GM12878 (cell line): Measurements from ENCODE around the gene THADA. TPM values are rescaled to one million over a fixed set of nuclear protein-coding genes. Genes with fewer than 3 reads are reported as not detected.

Experiments used
- ATAC-seq: fragments of 200-7000 bp; cut with Tn5 transposase; 3 replicates; pipeline ENCODE4 v1.9.1; 2020; ENCODE audit warnings: mild to moderate bottlenecking, moderate library complexity
- BruUV-seq: library from RNA; stranded (reverse); fragments of 400-500 nt; replicated peaks from 2 replicates; lab custom pipeline; 2021; lab: Mats Ljungman, UMichigan
- CTCF ChIA-PET: fragments of 300-600 bp; sonication (Branson Sonifier 250); formaldehyde crosslinking; extraction: SDS; loops from one replicate; lab custom pipeline; 2021; ENCODE audit warnings: inconsistent platforms; lab: Yijun Ruan, JAX
- POLR2A ChIA-PET: fragments of 350-600 bp; formaldehyde crosslinking; extraction: SDS; loops from one replicate; lab custom pipeline; 2021; ENCODE audit warnings: inconsistent platforms; lab: Charles Lee
- RAD21 ChIA-PET: fragments of 300-600 bp; sonication (Branson Sonifier 250); formaldehyde crosslinking; loops from one replicate; lab custom pipeline; 2023; ENCODE audit warnings: antibody characterized with exemption; ENCODE audit not compliant: unreplicated experiment; lab: Charles Lee
- SMC1A ChIA-PET: fragments of 300-600 bp; sonication (Branson Sonifier 250); formaldehyde crosslinking; loops from one replicate; lab custom pipeline; 2023; ENCODE audit not compliant: unreplicated experiment, uncharacterized antibody; lab: Charles Lee
- DNase-seq: peaks from one replicate; pipeline ENCODE4 v3.0.0-alpha.2; 2011; ENCODE audit warnings: low read depth, low spot score
- FAIRE-seq: peaks from 3 replicates; lab custom pipeline; 2011; peaks lifted over from hg19 to GRCh38; lab: Jason Lieb, UNC
- H2AFZ ChIP-seq: 2 replicates; pipeline ENCODE4 v1.6.0; 2011; ENCODE audit warnings: low read depth, low read length, control low read depth; ENCODE audit not compliant: control insufficient read depth
- H3K27ac ChIP-seq: 2 replicates; pipeline ENCODE4 v1.5.1; 2011; ENCODE audit warnings: control low read depth; ENCODE audit not compliant: control insufficient read depth, insufficient read depth
- H3K27me3 ChIP-seq, 2 experiments: replicated peaks in 1 of 2; 2 replicates each; pipeline versions ENCODE4 v1.6.0 to v1.6.1; 2011; ENCODE audit warnings: low read length in 1 of 2; ENCODE audit not compliant: control insufficient read depth in 2 of 2, insufficient read depth in 2 of 2
- H3K36me3 ChIP-seq, 2 experiments: 2 replicates each; pipeline ENCODE4 v1.5.1; 2011; ENCODE audit warnings: low read length in 1 of 2; ENCODE audit not compliant: control insufficient read depth in 2 of 2, insufficient read depth in 2 of 2
- H3K4me1 ChIP-seq: 2 replicates; pipeline ENCODE4 v1.6.1; 2011; ENCODE audit warnings: mild to moderate bottlenecking, low read length, moderate library complexity, mixed read lengths; ENCODE audit not compliant: control insufficient read depth, insufficient read depth
- H3K4me2 ChIP-seq: 2 replicates; pipeline ENCODE4 v1.6.0; 2011; ENCODE audit warnings: control low read depth; ENCODE audit not compliant: control insufficient read depth, insufficient read depth
- H3K4me3 ChIP-seq: fragments of 200-600 bp; sonication (generic); 2 replicates; pipeline ENCODE4 v1.5.1; 2016
- H3K79me2 ChIP-seq: 2 replicates; pipeline ENCODE4 v1.6.0; 2011; ENCODE audit warnings: low read length; ENCODE audit not compliant: control insufficient read depth, insufficient read depth
- H3K9ac ChIP-seq: 2 replicates; pipeline ENCODE4 v1.8.0; 2011; ENCODE audit warnings: low read length, control low read depth, mixed read lengths; ENCODE audit not compliant: control insufficient read depth, insufficient read depth
- H3K9me3 ChIP-seq: replicated peaks from 3 replicates; pipeline ENCODE4 v1.5.1; 2011; ENCODE audit warnings: mild to moderate bottlenecking, low read length; ENCODE audit not compliant: control insufficient read depth, insufficient read depth
- H4K20me1 ChIP-seq: 2 replicates; pipeline ENCODE4 v1.6.0; 2011; ENCODE audit not compliant: control insufficient read depth, insufficient read depth
- CHD2 ChIP-seq: IDR thresholded peaks from 2 replicates; pipeline ENCODE4 v1.6.1; 2011; ENCODE audit warnings: low read depth, low read length, improper control_type of control experiment, borderline replicate concordance
- CREM ChIP-seq: IDR thresholded peaks from 2 replicates; pipeline ENCODE4 v1.6.1; 2014; ENCODE audit warnings: antibody characterized with exemption, low read depth
- FOXM1 ChIP-seq: IDR thresholded peaks from 2 replicates; pipeline ENCODE4 v1.6.1; 2012; ENCODE audit warnings: low read depth, mild to moderate bottlenecking, inconsistent platforms, low read length, moderate library complexity
- IRF3 ChIP-seq: fragments of 450-650 bp; IDR thresholded peaks from 2 replicates; pipeline ENCODE4 v1.6.1; 2014; ENCODE audit warnings: mild to moderate bottlenecking
- MYB ChIP-seq: fragments of 150-350 bp; IDR thresholded peaks from 2 replicates; pipeline ENCODE4 v1.6.1; 2014; ENCODE audit warnings: mild to moderate bottlenecking, low read depth, low read length, borderline replicate concordance
- NR2C2 ChIP-seq: IDR thresholded peaks from 2 replicates; pipeline ENCODE4 v1.6.1; 2011; ENCODE audit warnings: borderline replicate concordance, low read depth; ENCODE audit not compliant: control insufficient read depth, insufficient read length
- POLR2A ChIP-seq: IDR thresholded peaks from 2 replicates; pipeline ENCODE4 v1.6.1; 2011; ENCODE audit warnings: low read depth, mild to moderate bottlenecking, low read length
- RCOR1 ChIP-seq: conservative IDR thresholded peaks from 2 replicates; pipeline ENCODE4 v1.6.1; 2012; ENCODE audit warnings: low read depth, low read length, improper control_type of control experiment
- ZBTB33 ChIP-seq: fragments of 450-650 bp; IDR thresholded peaks from 2 replicates; pipeline ENCODE4 v1.6.1; 2017; ENCODE audit warnings: mild to moderate bottlenecking
- ZNF592 ChIP-seq: fragments of 450-650 bp; IDR thresholded peaks from 2 replicates; pipeline ENCODE4 v1.6.1; 2017; ENCODE audit warnings: mild to moderate bottlenecking, moderate library complexity
- WGBS: methylation state at CpG from one replicate; pipeline ENCODE4 v1.1.6; 2016; ENCODE audit warnings: low lambda C conversion rate; ENCODE audit not compliant: insufficient replicate concordance, insufficient coverage; ENCODE audit errors: missing lambda C conversion rate; 5-methylcytosine and 5-hydroxymethylcytosine counted together
- in situ Hi-C: fragments of 300-500 bp; cut with MboI; formaldehyde crosslinking; loops from 9 replicates; pipeline ENCODE4 v1.14.3; 2018; ENCODE audit warnings: mixed read lengths
- intact Hi-C: fragments of 100-400 bp; cut with micrococcal nuclease; formaldehyde crosslinking; loops from one replicate; pipeline ENCODE4 v1.14.2; 2022; ENCODE audit not compliant: unreplicated experiment
- polyA plus RNA-seq, 11 experiments: library from polyadenylated mRNA; depleted of rRNA in 4 of 11; unstranded in 6 of 11; stranded (reverse) in 5 of 11; fragments of >200 nt; fragmentation: Nextera tagmentation in 4 of 11; fragmentation: Illumina TruSeq in 1 of 11; extraction: Ambion mirVana in 4 of 11; extraction: Trizol in 1 of 11; gene quantifications; 1 replicate in 1 of 11; 2 replicates in 10 of 11; pipeline versions ENCODE4 v1.2.1 to v1.2.3, GENCODE V29; 2011 to 2016; ENCODE audit warnings: inconsistent platforms in 2 of 11, missing spikeins in 2 of 11, low read depth in 1 of 11
- total RNA-seq, 4 experiments: library from RNA; depleted of rRNA in 3 of 4; stranded (reverse); fragments of >200 nt in 3 of 4; fragmentation: Illumina TruSeq in 1 of 4; extraction: Trizol in 1 of 4; gene quantifications; 2 replicates each; pipeline versions ENCODE4 v1.2.1 to v1.2.3, GENCODE V29; 2013 to 2021
- TF ChIP-seq, protein P1 (sequence below): fragments of 450-650 bp; IDR thresholded peaks from 2 replicates; pipeline ENCODE4 v1.6.1; 2017; ENCODE audit warnings: antibody characterized with exemption, mild to moderate bottlenecking, moderate library complexity

The THADA gene
- total and polyA plus RNA-seq, 10 of the 15 experiments (the other 5 are each of a cell fraction or from before 2014, with no cell fraction given) = 14.6 to 33.2 (median 23.2) TPM

- CTCF ChIA-PET = interaction anchor here (0.8 to 2.6 kb wide), 9 partner anchors 8 to 777 kb away, joined by 3 to 17 read pairs (median 3); no protein-coding TSS in a partner anchor
- Histone ChIP-seq H3K4me1 (no peaks in the 10 kb centered on the region), H3K4me3 (no peak overlapping the region), H3K9me3 (no peaks in the 10 kb centered on the region), H3K4me2 (no peak overlapping the region), H3K36me3 (no peaks in the 10 kb centered on the region), H3K27ac (no peak overlapping the region), H3K79me2 (no peaks in the 10 kb centered on the region), H3K9ac (no peak overlapping the region), H2AFZ (no peak overlapping the region), H3K27me3 (no peaks in the 10 kb centered on the region), H4K20me1 (no peaks in the 10 kb centered on the region)
- WGBS = 52% methylated on average over 5 of the region's 5 CpGs
- FAIRE-seq (no peak), ATAC-seq (no peak), DNase-seq (no peak)
- no peak for TF ChIP-seq FOXM1
- no peak for TF ChIP-seq MYB
- no peak for TF ChIP-seq CHD2
- TF ChIP-seq POLR2A = no peak
- no peak for TF ChIP-seq CREM
- TF ChIP-seq ZBTB33 = no peak
- no peak for TF ChIP-seq ZNF592
- TF ChIP-seq, protein P1, sequence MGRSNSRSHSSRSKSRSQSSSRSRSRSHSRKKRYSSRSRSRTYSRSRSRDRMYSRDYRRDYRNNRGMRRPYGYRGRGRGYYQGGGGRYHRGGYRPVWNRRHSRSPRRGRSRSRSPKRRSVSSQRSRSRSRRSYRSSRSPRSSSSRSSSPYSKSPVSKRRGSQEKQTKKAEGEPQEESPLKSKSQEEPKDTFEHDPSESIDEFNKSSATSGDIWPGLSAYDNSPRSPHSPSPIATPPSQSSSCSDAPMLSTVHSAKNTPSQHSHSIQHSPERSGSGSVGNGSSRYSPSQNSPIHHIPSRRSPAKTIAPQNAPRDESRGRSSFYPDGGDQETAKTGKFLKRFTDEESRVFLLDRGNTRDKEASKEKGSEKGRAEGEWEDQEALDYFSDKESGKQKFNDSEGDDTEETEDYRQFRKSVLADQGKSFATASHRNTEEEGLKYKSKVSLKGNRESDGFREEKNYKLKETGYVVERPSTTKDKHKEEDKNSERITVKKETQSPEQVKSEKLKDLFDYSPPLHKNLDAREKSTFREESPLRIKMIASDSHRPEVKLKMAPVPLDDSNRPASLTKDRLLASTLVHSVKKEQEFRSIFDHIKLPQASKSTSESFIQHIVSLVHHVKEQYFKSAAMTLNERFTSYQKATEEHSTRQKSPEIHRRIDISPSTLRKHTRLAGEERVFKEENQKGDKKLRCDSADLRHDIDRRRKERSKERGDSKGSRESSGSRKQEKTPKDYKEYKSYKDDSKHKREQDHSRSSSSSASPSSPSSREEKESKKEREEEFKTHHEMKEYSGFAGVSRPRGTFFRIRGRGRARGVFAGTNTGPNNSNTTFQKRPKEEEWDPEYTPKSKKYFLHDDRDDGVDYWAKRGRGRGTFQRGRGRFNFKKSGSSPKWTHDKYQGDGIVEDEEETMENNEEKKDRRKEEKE = no peak
- TF ChIP-seq IRF3 = no peak
- TF ChIP-seq NR2C2 = no peak
- TF ChIP-seq RCOR1 = no peak
- POLR2A ChIA-PET = interaction anchor here (0.6 kb wide), 1 partner anchor 116 kb away, joined by 3 read pairs; no protein-coding TSS in a partner anchor
- in situ Hi-C loops = no loop called here
- intact Hi-C loops = no loop called here
- no TSS peak for BruUV-seq
- SMC1A ChIA-PET = interaction anchor here (0.7 to 1.3 kb wide), 2 partner anchors 377 to 457 kb away, joined by 3 read pairs; no protein-coding TSS in a partner anchor
- RAD21 ChIA-PET = no interaction called here
These were observed 10.0 kb upstream of the THADA start for GRCh38 chr2:43605851-43606250.
